GM23338 (cell line): ENCODE measurements around the gene C12orf42. TPM values are rescaled to one million over a fixed set of nuclear protein-coding genes. Genes with fewer than 3 reads are reported as not detected.

ENCODE experiments used
- ATAC-seq: fragments of 200-7000 bp; cut with Tn5 transposase; 3 replicates; pipeline ENCODE4 v1.9.1; 2020
- DNase-seq: peaks from one replicate; pipeline ENCODE4 v3.0.0-alpha.2; 2015; ENCODE audit warnings: low spot score
- H2AFZ ChIP-seq: fragments of 200-600 bp; sonication (generic); 2 replicates; pipeline ENCODE4 v1.8.0; 2016; ENCODE audit warnings: antibody characterized with exemption, mild to moderate bottlenecking, moderate library complexity
- H3F3A ChIP-seq: fragments of 200-600 bp; sonication (generic); replicated peaks from 2 replicates; pipeline ENCODE4 v1.8.0; 2017; ENCODE audit warnings: antibody characterized with exemption, mixed run types, low read depth
- H3K27ac ChIP-seq: fragments of 200-600 bp; sonication (generic); 2 replicates; pipeline ENCODE4 v1.6.1; 2016; ENCODE audit warnings: low read depth
- H3K27me3 ChIP-seq: fragments of 200-600 bp; sonication (generic); 2 replicates; pipeline ENCODE4 v1.8.0; 2016; ENCODE audit warnings: mild to moderate bottlenecking, mixed run types, moderate library complexity; ENCODE audit not compliant: insufficient read depth
- H3K36me3 ChIP-seq: fragments of 200-600 bp; sonication (generic); 2 replicates; pipeline ENCODE4 v1.8.0; 2016; ENCODE audit warnings: mild to moderate bottlenecking; ENCODE audit not compliant: insufficient read depth
- H3K4me1 ChIP-seq: fragments of 200-600 bp; sonication (generic); 2 replicates; pipeline ENCODE4 v1.8.0; 2016; ENCODE audit warnings: mild to moderate bottlenecking, moderate library complexity; ENCODE audit not compliant: insufficient read depth
- H3K4me2 ChIP-seq: fragments of 200-600 bp; sonication (generic); 2 replicates; pipeline ENCODE4 v1.7.1; 2017; ENCODE audit warnings: mixed run types
- H3K4me3 ChIP-seq: fragments of 200-600 bp; sonication (generic); 2 replicates; pipeline ENCODE4 v1.6.1; 2016; ENCODE audit warnings: mixed run types
- H3K79me2 ChIP-seq: fragments of 200-600 bp; sonication (generic); replicated peaks from 2 replicates; pipeline ENCODE4 v1.8.0; 2017; ENCODE audit warnings: mild to moderate bottlenecking; ENCODE audit not compliant: insufficient read depth
- H3K9me2 ChIP-seq: fragments of 200-600 bp; sonication (generic); 2 replicates; pipeline ENCODE4 v1.8.0; 2017; ENCODE audit not compliant: insufficient read depth
- H4K20me1 ChIP-seq: fragments of 200-600 bp; sonication (generic); replicated peaks from 2 replicates; pipeline ENCODE4 v1.8.0; 2017; ENCODE audit warnings: mild to moderate bottlenecking; ENCODE audit not compliant: insufficient read depth
- H3K27ac Mint-ChIP-seq: 2 replicates; pipeline ENCODE4 v1.8.0; 2020; ENCODE audit warnings: inconsistent platforms, mild to moderate bottlenecking, moderate library complexity, mixed read lengths
- H3K27me3 Mint-ChIP-seq: 3 replicates; pipeline ENCODE4 v1.8.0; 2022; ENCODE audit warnings: low read depth, mild to moderate bottlenecking, moderate library complexity, mixed read lengths, inconsistent platforms; ENCODE audit not compliant: insufficient read depth, poor library complexity
- H3K36me3 Mint-ChIP-seq: 3 replicates; pipeline ENCODE4 v1.8.0; 2021; ENCODE audit warnings: low read depth, mild to moderate bottlenecking, inconsistent platforms, moderate library complexity, mixed read lengths
- H3K4me1 Mint-ChIP-seq: 3 replicates; pipeline ENCODE4 v1.8.0; 2020; ENCODE audit warnings: mild to moderate bottlenecking, inconsistent platforms, mixed read lengths
- H3K4me3 Mint-ChIP-seq: 3 replicates; pipeline ENCODE4 v1.8.0; 2021; ENCODE audit warnings: moderate library complexity, mild to moderate bottlenecking, inconsistent platforms, mixed read lengths
- H3K9me3 Mint-ChIP-seq: 3 replicates; pipeline ENCODE4 v1.8.0; 2020; ENCODE audit warnings: moderate library complexity, mild to moderate bottlenecking, inconsistent platforms, mixed read lengths
- CTCF ChIP-seq, 2 experiments: fragments of 200-600 bp in 1 of 2; sonication (generic) in 1 of 2; conservative IDR thresholded peaks; 2 replicates each; pipeline versions ENCODE4 v1.5.1 to v1.6.1; 2016 to 2017; ENCODE audit warnings: antibody characterized with exemption in 2 of 2, low read depth in 2 of 2, mild to moderate bottlenecking in 2 of 2, moderate library complexity in 1 of 2
- EZH2phosphoT487 ChIP-seq: fragments of 200-600 bp; sonication (generic); IDR thresholded peaks from one replicate; pipeline ENCODE4 v1.8.1; 2018; ENCODE audit warnings: antibody characterized with exemption; ENCODE audit not compliant: unreplicated experiment
- polyA plus RNA-seq: library from polyadenylated mRNA; unstranded; fragments of >200 nt; fragmentation: Nextera tagmentation; extraction: Ambion mirVana; gene quantifications from 2 replicates; pipeline ENCODE4 v1.2.1, GENCODE V29; 2016
- total RNA-seq: library from RNA; depleted of rRNA; stranded (reverse); fragments of >200 nt; shearing (Covaris generic); gene quantifications from 2 replicates; pipeline ENCODE4 v1.2.3, GENCODE V29; 2014
- TF ChIP-seq, protein P1 (sequence below): fragments of 250-450 bp; sonication (Bioruptor Pico); IDR thresholded peaks from 2 replicates; pipeline ENCODE4 v1.5.0; 2020; ENCODE audit warnings: mild to moderate bottlenecking, moderate library complexity

C12orf42 gene
- total and polyA plus RNA-seq, 2 experiments from 2014 or later = 0.45 TPM; not detected in 1

DNA sequence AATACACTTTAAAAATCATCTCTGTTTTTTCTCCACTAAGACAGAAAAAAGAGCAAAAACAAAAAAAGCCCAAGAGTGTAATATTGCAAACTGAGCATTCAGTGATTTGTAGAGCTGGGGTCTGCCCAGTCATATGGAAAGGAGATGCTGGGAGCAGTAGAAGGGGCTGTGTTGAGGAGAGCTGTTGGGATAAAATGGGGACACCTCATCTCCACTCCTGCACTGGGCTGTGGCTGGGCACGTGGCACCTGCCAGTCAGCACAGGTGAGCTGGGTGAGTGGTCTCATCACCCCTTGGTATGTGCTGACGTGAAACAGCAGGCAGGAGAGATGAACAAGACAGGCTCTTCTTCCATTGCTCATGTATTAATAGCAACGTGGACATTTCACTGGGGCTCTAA lies 217.4 kb downstream of the C12orf42 start:
- no peaks in the 10 kb centered on the region for H3K4me1 Mint-ChIP-seq
- H3K36me3 Mint-ChIP-seq = no peaks in the 10 kb centered on the region

More for the DNA sequence above, 217.4 kb downstream of the C12orf42 start:
- H2AFZ ChIP-seq = no peak overlapping the region
- ATAC-seq (no peak), DNase-seq (no peak)
- H3K79me2 ChIP-seq = no peaks in the 10 kb centered on the region
- no peak overlapping the region for H3K4me3 ChIP-seq
- H3K27ac Mint-ChIP-seq = no peak overlapping the region
- H3K9me3 Mint-ChIP-seq = no peaks in the 10 kb centered on the region
- H3K4me3 Mint-ChIP-seq = no peak overlapping the region
- H3K4me2 ChIP-seq = no peak overlapping the region
- no peaks in the 10 kb centered on the region for H3K4me1 ChIP-seq
- TF ChIP-seq, protein P1, sequence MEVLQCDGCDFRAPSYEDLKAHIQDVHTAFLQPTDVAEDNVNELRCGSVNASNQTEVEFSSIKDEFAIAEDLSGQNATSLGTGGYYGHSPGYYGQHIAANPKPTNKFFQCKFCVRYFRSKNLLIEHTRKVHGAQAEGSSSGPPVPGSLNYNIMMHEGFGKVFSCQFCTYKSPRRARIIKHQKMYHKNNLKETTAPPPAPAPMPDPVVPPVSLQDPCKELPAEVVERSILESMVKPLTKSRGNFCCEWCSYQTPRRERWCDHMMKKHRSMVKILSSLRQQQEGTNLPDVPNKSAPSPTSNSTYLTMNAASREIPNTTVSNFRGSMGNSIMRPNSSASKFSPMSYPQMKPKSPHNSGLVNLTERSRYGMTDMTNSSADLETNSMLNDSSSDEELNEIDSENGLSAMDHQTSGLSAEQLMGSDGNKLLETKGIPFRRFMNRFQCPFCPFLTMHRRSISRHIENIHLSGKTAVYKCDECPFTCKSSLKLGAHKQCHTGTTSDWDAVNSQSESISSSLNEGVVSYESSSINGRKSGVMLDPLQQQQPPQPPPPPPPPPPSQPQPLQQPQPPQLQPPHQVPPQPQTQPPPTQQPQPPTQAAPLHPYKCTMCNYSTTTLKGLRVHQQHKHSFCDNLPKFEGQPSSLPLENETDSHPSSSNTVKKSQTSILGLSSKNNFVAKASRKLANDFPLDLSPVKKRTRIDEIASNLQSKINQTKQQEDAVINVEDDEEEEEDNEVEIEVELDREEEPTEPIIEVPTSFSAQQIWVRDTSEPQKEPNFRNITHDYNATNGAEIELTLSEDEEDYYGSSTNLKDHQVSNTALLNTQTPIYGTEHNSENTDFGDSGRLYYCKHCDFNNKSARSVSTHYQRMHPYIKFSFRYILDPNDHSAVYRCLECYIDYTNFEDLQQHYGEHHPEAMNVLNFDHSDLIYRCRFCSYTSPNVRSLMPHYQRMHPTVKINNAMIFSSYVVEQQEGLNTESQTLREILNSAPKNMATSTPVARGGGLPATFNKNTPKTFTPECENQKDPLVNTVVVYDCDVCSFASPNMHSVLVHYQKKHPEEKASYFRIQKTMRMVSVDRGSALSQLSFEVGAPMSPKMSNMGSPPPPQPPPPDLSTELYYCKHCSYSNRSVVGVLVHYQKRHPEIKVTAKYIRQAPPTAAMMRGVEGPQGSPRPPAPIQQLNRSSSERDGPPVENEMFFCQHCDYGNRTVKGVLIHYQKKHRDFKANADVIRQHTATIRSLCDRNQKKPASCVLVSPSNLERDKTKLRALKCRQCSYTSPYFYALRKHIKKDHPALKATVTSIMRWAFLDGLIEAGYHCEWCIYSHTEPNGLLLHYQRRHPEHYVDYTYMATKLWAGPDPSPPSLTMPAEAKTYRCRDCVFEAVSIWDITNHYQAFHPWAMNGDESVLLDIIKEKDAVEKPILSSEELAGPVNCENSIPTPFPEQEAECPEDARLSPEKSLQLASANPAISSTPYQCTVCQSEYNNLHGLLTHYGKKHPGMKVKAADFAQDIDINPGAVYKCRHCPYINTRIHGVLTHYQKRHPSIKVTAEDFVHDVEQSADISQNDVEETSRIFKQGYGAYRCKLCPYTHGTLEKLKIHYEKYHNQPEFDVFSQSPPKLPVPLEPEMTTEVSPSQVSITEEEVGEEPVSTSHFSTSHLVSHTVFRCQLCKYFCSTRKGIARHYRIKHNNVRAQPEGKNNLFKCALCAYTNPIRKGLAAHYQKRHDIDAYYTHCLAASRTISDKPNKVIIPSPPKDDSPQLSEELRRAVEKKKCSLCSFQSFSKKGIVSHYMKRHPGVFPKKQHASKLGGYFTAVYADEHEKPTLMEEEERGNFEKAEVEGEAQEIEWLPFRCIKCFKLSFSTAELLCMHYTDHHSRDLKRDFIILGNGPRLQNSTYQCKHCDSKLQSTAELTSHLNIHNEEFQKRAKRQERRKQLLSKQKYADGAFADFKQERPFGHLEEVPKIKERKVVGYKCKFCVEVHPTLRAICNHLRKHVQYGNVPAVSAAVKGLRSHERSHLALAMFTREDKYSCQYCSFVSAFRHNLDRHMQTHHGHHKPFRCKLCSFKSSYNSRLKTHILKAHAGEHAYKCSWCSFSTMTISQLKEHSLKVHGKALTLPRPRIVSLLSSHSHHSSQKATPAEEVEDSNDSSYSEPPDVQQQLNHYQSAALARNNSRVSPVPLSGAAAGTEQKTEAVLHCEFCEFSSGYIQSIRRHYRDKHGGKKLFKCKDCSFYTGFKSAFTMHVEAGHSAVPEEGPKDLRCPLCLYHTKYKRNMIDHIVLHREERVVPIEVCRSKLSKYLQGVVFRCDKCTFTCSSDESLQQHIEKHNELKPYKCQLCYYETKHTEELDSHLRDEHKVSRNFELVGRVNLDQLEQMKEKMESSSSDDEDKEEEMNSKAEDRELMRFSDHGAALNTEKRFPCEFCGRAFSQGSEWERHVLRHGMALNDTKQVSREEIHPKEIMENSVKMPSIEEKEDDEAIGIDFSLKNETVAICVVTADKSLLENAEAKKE = no peak
- TF ChIP-seq EZH2phosphoT487 = no peak
- TF ChIP-seq CTCF (conservative IDR thresholded peaks at IDR 0.05; ENCODE audit: low read depth in 2 of 2) = no peak
- H3K27me3 Mint-ChIP-seq = no peaks in the 10 kb centered on the region
- H3F3A ChIP-seq = no peaks in the 10 kb centered on the region
- H3K36me3 ChIP-seq = no peaks in the 10 kb centered on the region
- H4K20me1 ChIP-seq = no peaks in the 10 kb centered on the region
- H3K27ac ChIP-seq = no peak overlapping the region
- H3K9me2 ChIP-seq = no peaks in the 10 kb centered on the region
- H3K27me3 ChIP-seq = no peaks in the 10 kb centered on the region
